GM18951 (cell line): ENCODE results near the gene SPTSSB.

Source experiments
- POLR2A ChIP-seq: IDR thresholded peaks from 4 replicates; pipeline ENCODE4 v1.6.1; 2011; ENCODE audit warnings: mild to moderate bottlenecking; ENCODE audit not compliant: insufficient read length, insufficient read depth; ENCODE audit errors: extremely low read depth
- in situ Hi-C: fragments of 300-500 bp; cut with MboI; formaldehyde crosslinking; loops from one replicate; pipeline ENCODE4 v1.12.0; 2022; ENCODE audit warnings: low sequenced_read_pairs, mixed read lengths, inconsistent platforms; ENCODE audit not compliant: unreplicated experiment

The SPTSSB gene

GRCh38 chr3:161371441-161372320, at the start of gene SPTSSB:
Gene SPTSSB, minus strand, starts transcription at chr3:161371517. Its CDS starts 25,194 bp downstream, at chr3:161346323.
- TF ChIP-seq POLR2A: no peak
- in situ Hi-C loops: no loop called here

- in situ Hi-C loops: loop anchor here (10.0 kb wide), 1 partner anchor 466 kb away; no protein-coding TSS in a partner anchor
- no peak for TF ChIP-seq POLR2A
Measured at GRCh38 chr3:161420746-161421145, 49.4 kb upstream of the SPTSSB start.

GRCh38 chr3:161419555-161420333, 48.4 kb upstream of the SPTSSB start:
- TF ChIP-seq POLR2A: no peak
- in situ Hi-C loops: loop anchor here (10.0 kb wide), 1 partner anchor 465 kb away; no protein-coding TSS in a partner anchor

GRCh38 chr3:161415506-161416231, 44.4 kb upstream of the SPTSSB start:
- in situ Hi-C loops: no loop called here

GRCh38 chr3:161414907-161415306, 43.6 kb upstream of the SPTSSB start:
- in situ Hi-C loops: no loop called here
- TF ChIP-seq POLR2A: no peak

More at GRCh38 chr3:161415506-161416231, 44.4 kb upstream of the SPTSSB start:
- no peak for TF ChIP-seq POLR2A

- in situ Hi-C loops: no loop called here
- no peak for TF ChIP-seq POLR2A
Measured at GRCh38 chr3:161413855-161414210, 42.5 kb upstream of the SPTSSB start.

GRCh38 chr3:161413127-161413854, 42.0 kb upstream of the SPTSSB start:
- TF ChIP-seq POLR2A: no peak
- in situ Hi-C loops: no loop called here

GRCh38 chr3:161412123-161412522, 40.8 kb upstream of the SPTSSB start:
- in situ Hi-C loops: no loop called here

GRCh38 chr3:161409858-161410257, 38.5 kb upstream of the SPTSSB start:
- in situ Hi-C loops: loop anchor here (10.0 kb wide), 1 partner anchor 135 kb away; no protein-coding TSS in a partner anchor
- TF ChIP-seq POLR2A: no peak

More at GRCh38 chr3:161412123-161412522, 40.8 kb upstream of the SPTSSB start:
- TF ChIP-seq POLR2A: no peak

- TF ChIP-seq POLR2A: no peak
- in situ Hi-C loops: loop anchor here (10.0 kb wide), 1 partner anchor 134 kb away; no protein-coding TSS in a partner anchor
Measured at GRCh38 chr3:161409069-161409468, 37.8 kb upstream of the SPTSSB start.

GRCh38 chr3:161406594-161407555, 35.6 kb upstream of the SPTSSB start:
- in situ Hi-C loops: loop anchor here (10.0 kb wide), 1 partner anchor 132 kb away; no protein-coding TSS in a partner anchor
- TF ChIP-seq POLR2A: no peak

GRCh38 chr3:161405836-161406235, 34.5 kb upstream of the SPTSSB start:
- no peak for TF ChIP-seq POLR2A
- in situ Hi-C loops: loop anchor here (10.0 kb wide), 1 partner anchor 131 kb away; no protein-coding TSS in a partner anchor
